ENCODE results near the gene DARS1.

The DARS1 gene

DNA sequence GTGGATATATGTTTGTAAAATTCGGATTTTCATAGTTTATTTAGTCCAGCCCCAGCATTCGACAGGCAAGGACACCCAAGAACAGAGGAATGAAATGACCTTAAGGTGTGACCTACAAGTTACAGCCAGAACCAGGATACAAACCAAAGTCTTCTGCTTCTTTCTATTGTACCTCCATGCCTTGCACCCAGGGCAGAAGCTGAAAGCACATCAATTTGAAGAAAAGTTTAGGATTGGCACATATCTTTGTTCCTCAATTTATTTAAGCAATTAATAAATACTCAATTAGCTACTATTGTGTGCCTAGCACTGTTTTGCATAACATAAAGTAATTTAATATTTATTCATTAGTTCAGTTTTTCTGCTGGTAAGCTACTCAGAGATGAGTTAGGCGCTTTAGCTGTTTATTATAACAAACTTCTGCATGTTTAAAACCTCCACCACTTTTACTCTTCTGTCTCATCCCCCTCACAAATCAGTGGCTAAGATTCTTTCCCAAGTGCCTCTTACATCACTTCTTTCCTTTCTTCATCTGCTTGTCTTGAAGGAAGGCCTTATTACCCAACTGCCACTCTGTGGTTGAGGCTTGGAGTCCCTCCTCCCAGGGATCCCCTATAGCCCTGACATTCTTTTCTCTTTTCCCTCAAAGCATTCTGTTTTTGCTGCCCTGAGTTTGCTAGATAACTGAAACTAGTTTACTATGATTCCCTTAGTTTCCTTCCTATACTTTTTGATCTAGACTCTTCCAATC, 37.1 kb upstream of the DARS1 start:
- Histone ChIP-seq H3K27ac (no peak overlapping the region), H3K4me3 (no peak overlapping the region)
- no peak for TF ChIP-seq CTCF (IDR thresholded peaks at IDR 0.05)

DNA sequence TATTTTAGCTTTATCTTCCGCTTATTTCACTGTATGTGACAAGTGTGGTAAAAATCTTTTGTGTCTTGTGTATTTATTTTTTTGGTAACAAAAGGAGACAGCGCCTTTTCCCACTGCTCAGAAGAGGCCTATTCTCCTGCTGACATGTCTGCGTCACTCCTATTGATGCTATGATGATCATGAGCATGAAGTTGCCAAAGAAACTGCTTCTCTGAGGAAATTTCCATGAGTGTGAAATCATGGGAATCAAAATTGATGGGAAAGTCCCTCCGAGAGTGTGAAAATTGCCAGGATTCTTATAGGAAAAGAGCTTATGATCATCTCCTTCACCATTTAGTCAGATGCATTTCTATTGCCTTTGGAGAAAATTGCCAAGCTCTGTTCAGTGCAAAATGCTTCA, 36.5 kb upstream of the DARS1 start:
- H3K4me3 ChIP-seq = no peak overlapping the region
- H3K27ac ChIP-seq = no peak overlapping the region
- no peak for TF ChIP-seq CTCF (IDR thresholded peaks at IDR 0.05)
- DNase-seq (ENCODE audit: low spot score) = no peak

More for the DNA sequence above, 37.1 kb upstream of the DARS1 start:
- DNase-seq (ENCODE audit: low spot score) = no peak

GRCh38 chr2:136021406-136021805, 36.0 kb upstream of the DARS1 start:
- TF ChIP-seq CTCF (IDR thresholded peaks at IDR 0.05) = no peak
- Histone ChIP-seq H3K27ac (no peak overlapping the region), H3K4me3 (no peak overlapping the region)
- DNase-seq (ENCODE audit: low spot score) = no peak

DNA sequence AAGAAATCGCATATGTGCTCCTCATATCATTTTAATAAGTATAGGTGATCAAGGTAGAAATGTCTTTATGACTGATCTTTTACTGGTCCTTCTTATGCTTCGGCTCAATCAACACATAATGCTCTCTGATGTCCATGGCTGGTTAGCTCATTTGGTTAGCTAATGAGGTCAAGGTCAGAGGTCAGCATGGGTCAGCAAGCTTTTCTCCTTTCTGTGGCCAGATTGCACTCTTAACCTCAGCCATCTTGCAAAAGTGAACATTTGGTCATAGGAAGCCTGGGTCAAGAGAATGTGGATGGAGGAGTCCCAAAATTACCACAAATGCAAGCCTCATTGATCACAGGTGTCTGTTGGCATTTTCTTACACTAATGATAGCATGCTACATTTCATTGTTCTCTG, 35.4 kb upstream of the DARS1 start:
- Histone ChIP-seq H3K4me3 (no peak overlapping the region), H3K27ac (no peak overlapping the region)
- no peak for DNase-seq (ENCODE audit: low spot score)
- no peak for TF ChIP-seq CTCF (IDR thresholded peaks at IDR 0.05)

DNA sequence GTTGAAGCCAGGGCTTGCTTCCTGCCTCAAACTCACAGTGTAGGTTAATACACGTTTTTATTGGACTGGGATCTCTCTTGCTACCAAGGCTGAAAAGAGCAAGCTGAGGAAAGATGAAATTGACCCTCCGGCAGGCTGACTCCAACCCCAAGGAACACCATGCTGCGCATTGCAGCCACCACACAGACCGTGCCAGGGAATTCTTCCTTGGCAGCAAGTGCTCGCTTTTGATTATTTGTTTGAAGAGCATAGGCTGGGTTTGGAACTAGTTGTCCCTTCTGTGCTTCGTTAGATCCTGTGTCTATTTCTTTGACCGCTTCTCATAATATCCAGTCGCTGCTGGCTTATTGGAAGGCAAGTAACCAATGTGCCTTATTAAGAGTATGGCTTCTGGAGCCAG, 34.4 kb upstream of the DARS1 start:
- Histone ChIP-seq H3K4me3 (no peak overlapping the region), H3K27ac (no peak overlapping the region)
- no peak for TF ChIP-seq CTCF (IDR thresholded peaks at IDR 0.05)
- no peak for DNase-seq (ENCODE audit: low spot score)

GRCh38 chr2:136019306-136019705, 33.9 kb upstream of the DARS1 start:
- H3K27ac ChIP-seq = no peak overlapping the region
- H3K4me3 ChIP-seq = no peak overlapping the region
- no peak for TF ChIP-seq CTCF (IDR thresholded peaks at IDR 0.05)
- DNase-seq (ENCODE audit: low spot score) = no peak

DNA sequence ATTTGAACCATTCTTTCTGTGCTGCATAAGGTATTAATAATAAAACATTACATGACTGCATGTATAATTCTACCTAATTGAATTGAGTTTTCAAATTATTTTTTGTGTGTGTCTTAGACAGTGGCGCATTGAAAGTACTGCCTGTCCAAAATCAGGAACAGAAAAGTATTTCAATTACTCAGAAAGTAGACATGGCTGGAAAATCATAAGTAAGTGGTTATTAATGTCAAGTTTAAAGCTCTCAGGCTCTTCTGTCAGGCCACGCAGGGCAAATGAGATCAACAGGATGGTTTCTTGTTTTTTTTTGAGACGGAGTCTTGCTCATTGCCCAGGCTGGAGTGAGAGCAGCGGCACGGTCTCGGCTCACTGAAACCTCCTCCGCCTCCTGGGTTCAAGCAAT, 32.4 kb upstream of the DARS1 start:
- H3K27ac ChIP-seq = no peak overlapping the region
- DNase-seq (ENCODE audit: low spot score) = no peak
- TF ChIP-seq CTCF (IDR thresholded peaks at IDR 0.05) = no peak
- no peak overlapping the region for H3K4me3 ChIP-seq
